Mesothelial cell of epicardium (in vitro differentiated cells): ENCODE measurements around the gene ZMAT5. TPM values are rescaled to one million over a fixed set of nuclear protein-coding genes. Genes with fewer than 3 reads are reported as not detected.

ENCODE experiments used
- DNase-seq, 2 experiments: peaks; one replicate each; pipeline ENCODE4 v3.0.0; 2021; ENCODE audit warnings: low spot score in 2 of 2; ENCODE audit not compliant: unreplicated experiment in 2 of 2
- H3K27ac Mint-ChIP-seq: 2 replicates; pipeline ENCODE4 v1.8.0; 2021; ENCODE audit warnings: mixed read lengths
- H3K27me3 Mint-ChIP-seq: 2 replicates; pipeline ENCODE4 v1.8.0; 2021; ENCODE audit warnings: low read depth, mixed read lengths
- H3K36me3 Mint-ChIP-seq: 2 replicates; pipeline ENCODE4 v1.8.0; 2021; ENCODE audit warnings: mixed read lengths
- H3K4me1 Mint-ChIP-seq: 2 replicates; pipeline ENCODE4 v1.8.0; 2021; ENCODE audit warnings: mixed read lengths
- H3K4me3 Mint-ChIP-seq: 2 replicates; pipeline ENCODE4 v1.8.0; 2021; ENCODE audit warnings: mild to moderate bottlenecking, moderate library complexity, mixed read lengths
- H3K9me3 Mint-ChIP-seq: 2 replicates; pipeline ENCODE4 v1.8.0; 2021; ENCODE audit warnings: mixed read lengths
- total RNA-seq: library from RNA; stranded (reverse); gene quantifications from 3 replicates; pipeline ENCODE4 v1.2.1, GENCODE V29; 2021
- TF ChIP-seq, protein P1 (sequence below): fragments of 200-600 bp; sonication (generic); IDR thresholded peaks from one replicate; pipeline ENCODE4 v1.5.0; 2021; ENCODE audit warnings: antibody characterized with exemption; ENCODE audit not compliant: unreplicated experiment

Gene ZMAT5, protein sequence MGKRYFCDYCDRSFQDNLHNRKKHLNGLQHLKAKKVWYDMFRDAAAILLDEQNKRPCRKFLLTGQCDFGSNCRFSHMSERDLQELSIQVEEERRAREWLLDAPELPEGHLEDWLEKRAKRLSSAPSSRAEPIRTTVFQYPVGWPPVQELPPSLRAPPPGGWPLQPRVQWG
- 16.5 to 18.8 TPM (median 17.1 TPM) in 3 replicates for total RNA-seq

DNA sequence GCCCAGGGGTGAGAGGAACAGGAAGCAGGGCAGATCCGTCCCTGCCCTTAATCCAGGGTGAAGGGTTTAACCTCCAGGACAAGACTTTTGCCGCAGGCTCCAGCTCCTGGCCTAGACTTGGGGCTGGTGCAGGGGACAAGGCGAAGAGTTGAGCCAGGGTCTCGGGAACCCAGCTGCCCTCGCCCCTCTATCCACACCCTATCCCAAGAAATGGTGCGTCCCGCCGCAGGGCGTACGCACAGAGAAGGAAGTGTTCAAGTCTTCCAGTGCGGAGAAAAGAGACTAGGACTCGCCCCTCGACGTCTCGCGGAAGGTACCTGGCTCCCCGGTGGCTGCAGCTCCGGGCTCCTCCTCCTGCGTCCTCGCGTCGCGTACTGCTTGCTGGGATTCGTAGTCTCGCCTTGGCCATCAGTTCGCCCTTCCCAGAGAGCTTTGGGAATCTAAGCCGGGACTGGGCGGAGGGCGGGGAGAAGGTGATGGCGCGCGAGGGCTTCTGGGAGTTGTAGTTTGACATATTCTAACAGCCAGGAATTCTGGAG is at the start of gene ZMAT5:
TSS of gene ZMAT5 (minus strand) at position 376 of the 539 bp plus-strand sequence. CDS start 18,463 bp downstream, outside the sequence.
- H3K9me3 Mint-ChIP-seq: no peaks in the 10 kb centered on the region
- peaks cover 24% of the 10 kb centered on the region for H3K4me1 Mint-ChIP-seq
- no peaks in the 10 kb centered on the region for H3K27me3 Mint-ChIP-seq
- H3K27ac Mint-ChIP-seq: peak within 1 kb of the TSS; percentile 99
- H3K36me3 Mint-ChIP-seq: peaks cover 15% of the 10 kb centered on the region
- peak; percentile 89 to 91 for DNase-seq
- H3K4me3 Mint-ChIP-seq: peak within 1 kb of the TSS; percentile 100
- TF ChIP-seq, protein P1, sequence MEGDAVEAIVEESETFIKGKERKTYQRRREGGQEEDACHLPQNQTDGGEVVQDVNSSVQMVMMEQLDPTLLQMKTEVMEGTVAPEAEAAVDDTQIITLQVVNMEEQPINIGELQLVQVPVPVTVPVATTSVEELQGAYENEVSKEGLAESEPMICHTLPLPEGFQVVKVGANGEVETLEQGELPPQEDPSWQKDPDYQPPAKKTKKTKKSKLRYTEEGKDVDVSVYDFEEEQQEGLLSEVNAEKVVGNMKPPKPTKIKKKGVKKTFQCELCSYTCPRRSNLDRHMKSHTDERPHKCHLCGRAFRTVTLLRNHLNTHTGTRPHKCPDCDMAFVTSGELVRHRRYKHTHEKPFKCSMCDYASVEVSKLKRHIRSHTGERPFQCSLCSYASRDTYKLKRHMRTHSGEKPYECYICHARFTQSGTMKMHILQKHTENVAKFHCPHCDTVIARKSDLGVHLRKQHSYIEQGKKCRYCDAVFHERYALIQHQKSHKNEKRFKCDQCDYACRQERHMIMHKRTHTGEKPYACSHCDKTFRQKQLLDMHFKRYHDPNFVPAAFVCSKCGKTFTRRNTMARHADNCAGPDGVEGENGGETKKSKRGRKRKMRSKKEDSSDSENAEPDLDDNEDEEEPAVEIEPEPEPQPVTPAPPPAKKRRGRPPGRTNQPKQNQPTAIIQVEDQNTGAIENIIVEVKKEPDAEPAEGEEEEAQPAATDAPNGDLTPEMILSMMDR: no peak

DNA sequence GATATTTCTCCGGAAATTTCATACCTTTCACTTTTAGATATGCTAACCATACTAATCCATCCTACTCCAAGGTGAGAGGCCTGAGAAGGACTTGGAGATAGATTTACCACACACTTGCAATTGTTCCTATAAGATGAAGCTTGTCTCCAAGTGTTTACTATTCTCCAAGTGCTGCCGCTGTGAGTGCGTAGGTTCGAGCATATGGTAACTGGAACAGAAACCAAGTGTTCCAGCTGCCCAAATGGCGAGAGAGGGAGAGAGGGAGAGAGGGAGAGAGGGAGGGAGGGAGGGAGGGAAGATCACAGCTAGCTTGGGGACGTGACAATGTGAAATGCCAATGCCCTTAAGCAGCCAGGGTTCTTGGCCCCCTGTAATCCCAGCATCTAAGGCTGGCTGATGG is 49.7 kb upstream of the ZMAT5 start:
- H3K27ac Mint-ChIP-seq: no peak overlapping the region
- no peak for DNase-seq
- H3K9me3 Mint-ChIP-seq: no peaks in the 10 kb centered on the region
- TF ChIP-seq, protein P1: no peak
- no peak overlapping the region for H3K4me3 Mint-ChIP-seq
- H3K27me3 Mint-ChIP-seq: no peaks in the 10 kb centered on the region
- peaks cover 4% of the 10 kb centered on the region for H3K4me1 Mint-ChIP-seq
- peaks cover 54% of the 10 kb centered on the region for H3K36me3 Mint-ChIP-seq

DNA sequence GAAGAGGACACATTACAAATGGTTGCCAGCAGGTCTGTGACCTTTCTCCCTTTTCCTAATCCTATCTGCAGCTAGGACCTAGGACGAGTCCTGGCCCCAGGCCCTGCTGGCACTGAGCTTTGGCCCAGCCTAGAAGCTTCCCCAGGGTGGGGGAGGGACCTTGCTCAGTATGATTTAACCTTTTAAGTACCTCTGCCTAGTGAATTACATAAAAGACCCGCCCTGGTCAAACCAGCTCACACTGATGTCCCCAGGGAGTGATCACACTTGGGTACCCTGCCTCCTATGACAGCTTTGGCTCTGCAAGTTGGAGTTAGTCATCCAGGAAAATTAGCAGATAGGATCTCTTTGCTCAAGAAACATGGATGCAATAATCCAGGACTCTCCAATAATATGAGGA is 49.3 kb upstream of the ZMAT5 start:
- peaks cover under 1% of the 10 kb centered on the region for H3K4me1 Mint-ChIP-seq
- no peak for DNase-seq
- no peak overlapping the region for H3K4me3 Mint-ChIP-seq
- H3K27ac Mint-ChIP-seq: no peak overlapping the region
- H3K9me3 Mint-ChIP-seq: no peaks in the 10 kb centered on the region
- peaks cover 50% of the 10 kb centered on the region for H3K36me3 Mint-ChIP-seq
- H3K27me3 Mint-ChIP-seq: no peaks in the 10 kb centered on the region
- TF ChIP-seq, protein P1: no peak

DNA sequence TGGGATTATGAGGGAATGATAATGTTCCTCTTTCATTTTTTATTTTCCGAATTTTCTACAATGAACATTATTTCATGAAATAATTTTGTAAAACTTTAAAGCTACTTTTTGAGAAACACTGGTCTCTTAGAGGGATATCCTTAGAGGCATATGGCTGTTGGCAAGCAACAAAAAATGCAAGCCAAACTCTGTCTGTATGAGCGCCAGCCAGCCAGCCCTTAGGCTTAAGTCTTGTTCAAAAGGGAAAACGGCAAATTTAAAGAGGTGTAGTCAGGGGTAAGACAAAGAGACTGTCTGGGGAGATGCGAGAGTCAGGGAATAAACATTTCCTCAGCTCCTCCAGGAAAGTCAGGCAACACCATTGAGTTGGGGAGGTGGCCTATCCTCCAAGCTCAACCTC is 48.8 kb upstream of the ZMAT5 start:
- peaks cover 49% of the 10 kb centered on the region for H3K36me3 Mint-ChIP-seq
- H3K4me3 Mint-ChIP-seq: no peak overlapping the region
- H3K4me1 Mint-ChIP-seq: no peaks in the 10 kb centered on the region
- H3K9me3 Mint-ChIP-seq: no peaks in the 10 kb centered on the region
- no peaks in the 10 kb centered on the region for H3K27me3 Mint-ChIP-seq
- no peak overlapping the region for H3K27ac Mint-ChIP-seq
- no peak for DNase-seq
- TF ChIP-seq, protein P1: no peak

DNA sequence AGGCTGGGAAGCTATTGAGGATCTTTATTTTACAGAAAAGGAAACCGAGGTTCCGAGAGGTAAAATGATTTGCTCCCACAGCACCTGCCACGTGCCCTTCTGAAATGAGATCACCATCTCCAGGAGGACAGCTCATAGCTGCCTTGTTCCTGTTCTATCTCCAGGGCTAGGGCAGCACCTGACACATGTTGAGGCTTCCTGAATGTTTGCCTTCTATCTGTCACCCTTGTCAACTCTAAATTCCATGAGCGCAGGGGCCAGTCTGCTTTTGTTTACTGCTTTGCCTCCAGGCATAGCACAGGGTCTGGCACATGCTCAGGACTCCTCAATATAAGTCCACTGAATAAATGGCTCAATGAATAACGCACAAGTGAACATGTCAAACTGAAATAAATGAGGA is 47.2 kb upstream of the ZMAT5 start:
- no peaks in the 10 kb centered on the region for H3K4me1 Mint-ChIP-seq
- no peak for DNase-seq
- H3K36me3 Mint-ChIP-seq: peaks cover 50% of the 10 kb centered on the region
- H3K27ac Mint-ChIP-seq: no peak overlapping the region
- no peaks in the 10 kb centered on the region for H3K9me3 Mint-ChIP-seq
- no peak overlapping the region for H3K4me3 Mint-ChIP-seq
- no peaks in the 10 kb centered on the region for H3K27me3 Mint-ChIP-seq
- TF ChIP-seq, protein P1: no peak
